ENCODE data around the gene ERFL. TPM values are rescaled to one million over a fixed set of nuclear protein-coding genes. Genes with fewer than 3 reads are reported as not detected.
A peak's percentile ranks its signal among the peaks of the same experiment; 100 is the strongest.

ERFL gene
- total and polyA plus RNA-seq, 5 donors: 0.02 to 0.20 TPM; not detected in 3

DNA sequence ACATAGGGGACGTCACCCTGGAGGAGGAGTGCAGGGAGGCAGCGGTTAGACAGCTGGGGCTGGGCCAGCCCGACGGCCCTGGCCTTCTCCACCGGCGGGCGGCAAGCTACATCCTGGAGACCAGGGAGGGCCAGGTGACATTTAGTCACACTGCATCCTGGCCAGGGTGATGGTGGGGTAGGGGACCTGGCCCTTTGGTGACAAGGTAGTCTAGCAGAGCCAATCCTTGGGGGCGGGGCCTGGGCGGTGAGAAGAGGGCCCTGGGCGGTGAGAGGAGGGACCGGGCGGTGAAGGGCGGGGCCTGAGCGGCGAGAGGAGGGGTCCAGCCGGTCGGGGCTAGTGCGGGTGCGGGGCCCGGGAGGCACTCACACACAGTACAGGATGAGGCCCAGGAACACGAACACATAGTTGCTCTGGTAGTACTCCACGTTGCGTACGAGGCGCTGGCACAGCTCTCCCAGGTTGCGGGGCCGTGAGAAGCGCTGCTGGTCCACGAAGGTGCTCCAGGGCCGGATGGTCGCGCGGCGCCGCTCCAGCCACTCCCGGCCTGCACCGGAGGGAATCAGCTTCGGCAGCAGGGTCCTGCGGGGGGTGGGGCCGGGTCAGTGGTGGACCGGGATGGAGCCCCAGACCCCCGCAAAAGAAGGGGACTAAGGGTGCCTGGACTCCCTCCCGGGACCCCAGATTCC lies 30.3 kb upstream of the ERFL start:
- no peaks in the 10 kb centered on the region for H3K4me1 ChIP-seq (ENCODE audit: control insufficient read depth, insufficient read depth, low read length)
- H3K9me3 ChIP-seq (ENCODE audit: control insufficient read depth, low read length): no peaks in the 10 kb centered on the region
- peak; percentile 87 to 89 for ATAC-seq
- H3K27ac ChIP-seq (ENCODE audit: low read length): peak overlapping the region; percentile 85
- peak overlapping the region; percentile 77 for H3K4me3 ChIP-seq (ENCODE audit: low read length)
- intact Hi-C loops (cut with DNase I): no loop called here
- DNase-seq: peak; percentile 90 to 94 (median 94)
- WGBS: under 1% methylated on average over 43 of the region's 43 CpGs
- H3K27me3 ChIP-seq (ENCODE audit: control insufficient read depth, insufficient read depth): no peaks in the 10 kb centered on the region

DNA sequence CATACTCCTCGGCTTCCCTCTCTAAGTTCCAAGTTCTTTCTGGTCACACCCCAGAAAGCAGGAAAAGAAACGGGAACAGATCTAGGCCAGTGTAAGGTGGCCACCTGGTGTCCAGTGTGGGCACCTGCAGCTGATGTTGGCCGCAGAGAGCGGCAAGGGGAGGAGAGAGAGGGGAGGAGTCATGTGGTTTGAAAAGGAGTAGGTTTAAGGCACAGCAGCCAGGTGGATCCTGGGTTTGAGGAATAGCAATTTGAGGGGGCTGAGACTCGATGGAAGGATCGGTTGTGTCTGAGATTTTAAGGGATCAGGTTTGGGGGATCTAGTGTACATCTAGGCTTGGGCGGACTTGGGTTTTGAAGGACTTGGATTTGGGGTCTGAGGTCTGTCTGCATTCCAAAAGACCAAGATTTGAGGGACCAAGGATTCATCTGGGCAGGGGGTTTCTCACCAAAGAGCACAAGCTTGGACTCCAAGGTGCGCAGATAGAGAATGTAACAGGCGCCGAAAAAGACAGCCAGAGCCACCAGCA lies 29.7 kb upstream of the ERFL start:
- WGBS: 16% methylated on average over 10 of the region's 10 CpGs
- H3K9me3 ChIP-seq (ENCODE audit: control insufficient read depth, low read length): no peaks in the 10 kb centered on the region
- intact Hi-C loops (cut with DNase I): no loop called here
- H3K4me3 ChIP-seq (ENCODE audit: low read length): peak overlapping the region; percentile 77
- no peak overlapping the region for H3K27ac ChIP-seq (ENCODE audit: low read length)
- ATAC-seq (peak; percentile 62 to 68), DNase-seq (peak; percentile 59 to 85 (median 77))
- no peaks in the 10 kb centered on the region for H3K27me3 ChIP-seq (ENCODE audit: control insufficient read depth, insufficient read depth)
- H3K4me1 ChIP-seq (ENCODE audit: control insufficient read depth, insufficient read depth, low read length): no peaks in the 10 kb centered on the region

DNA sequence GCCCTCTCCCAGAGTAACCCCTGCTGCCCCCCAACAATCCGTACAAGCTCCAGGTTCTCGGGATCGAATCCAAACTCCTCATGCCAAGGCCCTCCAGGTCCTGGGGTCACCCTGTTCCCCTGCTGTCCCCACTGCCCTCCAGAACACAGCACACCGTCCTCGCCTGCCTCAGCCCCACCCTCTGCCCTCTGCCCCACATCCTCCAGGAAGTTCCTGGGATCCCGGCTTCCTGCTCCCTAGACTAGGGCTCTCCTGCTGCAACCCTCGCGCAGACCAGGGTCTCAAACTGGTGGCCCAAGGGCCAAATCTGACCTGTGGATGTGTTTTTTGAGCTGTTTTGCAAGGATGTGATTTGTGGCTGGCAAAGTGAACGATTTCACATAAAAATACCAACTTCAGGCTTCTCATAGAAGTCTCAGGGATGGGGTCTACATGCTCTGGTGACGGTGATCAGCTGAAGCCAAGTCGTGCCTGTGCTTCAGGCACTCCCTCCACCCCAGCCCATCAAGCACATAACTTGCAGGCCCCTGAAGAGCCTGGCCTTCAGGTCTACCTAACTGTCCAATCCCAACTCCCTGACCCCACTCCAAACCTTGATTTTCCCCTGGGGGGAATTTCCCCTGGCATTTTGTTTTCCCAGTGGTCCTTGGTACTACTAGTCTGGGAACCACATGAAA lies 29.1 kb upstream of the ERFL start:
- Histone ChIP-seq H3K27ac (ENCODE audit: low read length) (no peak overlapping the region), H3K27me3 (ENCODE audit: control insufficient read depth, insufficient read depth) (no peaks in the 10 kb centered on the region), H3K4me3 (ENCODE audit: low read length) (no peak overlapping the region), H3K9me3 (ENCODE audit: control insufficient read depth, low read length) (no peaks in the 10 kb centered on the region), H3K4me1 (ENCODE audit: control insufficient read depth, insufficient read depth, low read length) (no peaks in the 10 kb centered on the region)
- DNase-seq: peak in 1 of 3 donors; percentile 38
- intact Hi-C loops (cut with DNase I): no loop called here
- 77% methylated on average over 11 of the region's 11 CpGs for WGBS
- no peak for ATAC-seq

DNA sequence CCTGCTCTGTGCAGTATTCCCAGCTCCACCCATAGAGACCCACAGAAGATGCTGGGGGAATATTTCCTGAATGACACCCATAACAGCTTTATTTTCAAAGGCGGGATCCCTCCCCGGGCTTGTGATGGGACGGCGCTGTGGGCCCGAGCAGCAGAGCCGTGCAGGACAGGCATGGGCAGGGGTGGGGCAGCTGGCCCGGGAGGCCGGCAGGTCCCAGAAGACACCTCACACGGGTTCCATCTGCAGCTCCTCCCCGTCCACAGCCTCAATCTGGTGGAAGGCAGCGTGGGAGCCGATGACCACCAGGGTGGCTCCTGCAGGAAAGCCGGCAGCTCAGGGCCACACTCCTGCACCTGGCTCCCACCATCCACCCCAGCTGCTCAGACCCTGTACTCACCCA lies 28.4 kb upstream of the ERFL start:
- WGBS: 87% methylated on average over 13 of the region's 13 CpGs
- Histone ChIP-seq H3K9me3 (ENCODE audit: control insufficient read depth, low read length) (no peaks in the 10 kb centered on the region), H3K27ac (ENCODE audit: low read length) (no peak overlapping the region), H3K4me3 (ENCODE audit: low read length) (no peak overlapping the region), H3K4me1 (ENCODE audit: control insufficient read depth, insufficient read depth, low read length) (no peaks in the 10 kb centered on the region), H3K27me3 (ENCODE audit: control insufficient read depth, insufficient read depth) (no peaks in the 10 kb centered on the region)
- no peak for ATAC-seq
- DNase-seq: peak in 1 of 3 donors; percentile 46
- intact Hi-C loops (cut with DNase I): no loop called here

DNA sequence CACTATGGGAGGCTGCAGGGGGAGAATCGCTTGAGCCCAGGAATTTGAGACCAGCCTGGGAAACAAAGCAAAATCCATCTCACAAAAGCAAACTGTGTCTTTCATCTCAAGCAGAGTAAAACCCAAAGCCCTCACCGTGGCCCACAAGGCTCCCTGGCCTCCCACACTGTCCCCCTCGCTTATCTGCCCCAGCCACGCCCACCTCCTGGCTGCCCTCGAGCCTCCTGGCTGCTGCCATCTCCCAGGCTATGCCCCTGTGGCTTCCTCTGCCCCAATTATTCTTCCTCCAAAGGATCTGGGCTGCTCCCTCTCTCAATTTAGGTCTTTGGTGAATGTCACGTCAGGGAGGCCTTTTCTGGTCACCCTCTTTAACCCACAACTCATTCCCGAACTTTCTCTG lies 27.3 kb upstream of the ERFL start:
- H3K4me3 ChIP-seq (ENCODE audit: low read length): no peak overlapping the region
- no peaks in the 10 kb centered on the region for H3K27me3 ChIP-seq (ENCODE audit: control insufficient read depth, insufficient read depth)
- ATAC-seq: no peak
- no peak overlapping the region for H3K27ac ChIP-seq (ENCODE audit: low read length)
- peak in 1 of 3 donors; percentile 50 for DNase-seq
- intact Hi-C loops (cut with DNase I): no loop called here
- no peaks in the 10 kb centered on the region for H3K4me1 ChIP-seq (ENCODE audit: control insufficient read depth, insufficient read depth, low read length)
- no peaks in the 10 kb centered on the region for H3K9me3 ChIP-seq (ENCODE audit: control insufficient read depth, low read length)
- WGBS: 58% methylated on average over 7 of the region's 7 CpGs

DNA sequence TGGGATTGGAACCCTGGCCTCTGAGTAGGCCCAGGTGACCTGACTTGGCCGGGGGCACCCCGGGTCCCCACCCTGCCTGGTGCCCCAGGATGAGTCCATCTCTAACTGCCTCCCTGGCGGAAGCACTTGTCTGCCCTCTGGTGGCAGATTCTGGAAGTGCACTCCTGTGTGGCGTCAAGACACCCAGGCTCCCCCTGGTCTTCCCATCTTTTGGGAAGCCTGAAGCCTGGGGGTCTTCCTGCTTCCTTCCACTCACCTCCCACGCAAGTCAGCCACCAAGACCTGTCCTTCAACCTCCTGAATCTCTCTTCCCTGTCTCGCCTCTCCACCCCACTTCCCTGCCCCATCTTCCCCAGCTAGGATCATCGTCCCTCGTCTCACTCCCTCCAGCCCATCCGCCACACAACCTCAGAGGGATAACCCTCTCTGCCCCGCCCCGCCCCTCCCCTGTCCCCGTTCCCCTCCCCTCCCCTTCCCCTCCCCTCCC lies 23.5 kb upstream of the ERFL start:
- Histone ChIP-seq H3K4me3 (ENCODE audit: low read length) (no peak overlapping the region), H3K9me3 (ENCODE audit: control insufficient read depth, low read length) (no peaks in the 10 kb centered on the region), H3K4me1 (ENCODE audit: control insufficient read depth, insufficient read depth, low read length) (no peaks in the 10 kb centered on the region), H3K27ac (ENCODE audit: low read length) (no peak overlapping the region), H3K27me3 (ENCODE audit: control insufficient read depth, insufficient read depth) (no peaks in the 10 kb centered on the region)
- WGBS: 3% methylated on average over 12 of the region's 12 CpGs
- peak; percentile 76 to 90 (median 90) for DNase-seq
- intact Hi-C loops (cut with DNase I): loop anchor here in 2 of 4 donors (5.0 kb wide), 1 partner anchor 79 kb away; no protein-coding TSS in a partner anchor
- ATAC-seq: peak; percentile 56 to 71

DNA sequence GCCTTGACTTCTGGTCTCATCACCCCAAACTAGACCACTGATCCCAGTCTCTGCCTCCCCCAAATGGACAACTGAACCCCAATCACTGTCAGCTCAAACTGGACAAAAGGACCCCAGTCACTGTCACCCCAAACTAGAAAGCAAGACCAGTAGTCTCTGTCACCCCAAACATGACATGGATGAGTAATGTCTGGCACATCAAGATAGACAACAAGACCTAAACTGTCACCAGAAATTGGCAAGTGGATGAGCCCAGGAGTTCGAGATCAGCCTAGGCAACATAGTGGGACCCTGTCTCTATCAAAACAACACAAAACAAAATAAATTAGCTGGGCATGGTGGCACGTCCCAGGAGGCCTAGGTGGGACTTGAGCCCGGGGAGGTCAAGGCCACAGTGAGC lies 18.8 kb upstream of the ERFL start:
- no peaks in the 10 kb centered on the region for H3K27me3 ChIP-seq (ENCODE audit: control insufficient read depth, insufficient read depth)
- no peaks in the 10 kb centered on the region for H3K9me3 ChIP-seq (ENCODE audit: control insufficient read depth, low read length)
- H3K4me3 ChIP-seq (ENCODE audit: low read length): no peak overlapping the region
- intact Hi-C loops (cut with DNase I): loop anchor here in 1 of 4 donors (5.0 kb wide), 1 partner anchor 70 kb away; the partner anchor contains the start of gene CD79A
- DNase-seq (peak in 1 of 3 donors; percentile 7), ATAC-seq (no peak)
- WGBS: 94% methylated on average over 3 of the region's 3 CpGs
- H3K27ac ChIP-seq (ENCODE audit: low read length): no peak overlapping the region
- no peaks in the 10 kb centered on the region for H3K4me1 ChIP-seq (ENCODE audit: control insufficient read depth, insufficient read depth, low read length)

DNA sequence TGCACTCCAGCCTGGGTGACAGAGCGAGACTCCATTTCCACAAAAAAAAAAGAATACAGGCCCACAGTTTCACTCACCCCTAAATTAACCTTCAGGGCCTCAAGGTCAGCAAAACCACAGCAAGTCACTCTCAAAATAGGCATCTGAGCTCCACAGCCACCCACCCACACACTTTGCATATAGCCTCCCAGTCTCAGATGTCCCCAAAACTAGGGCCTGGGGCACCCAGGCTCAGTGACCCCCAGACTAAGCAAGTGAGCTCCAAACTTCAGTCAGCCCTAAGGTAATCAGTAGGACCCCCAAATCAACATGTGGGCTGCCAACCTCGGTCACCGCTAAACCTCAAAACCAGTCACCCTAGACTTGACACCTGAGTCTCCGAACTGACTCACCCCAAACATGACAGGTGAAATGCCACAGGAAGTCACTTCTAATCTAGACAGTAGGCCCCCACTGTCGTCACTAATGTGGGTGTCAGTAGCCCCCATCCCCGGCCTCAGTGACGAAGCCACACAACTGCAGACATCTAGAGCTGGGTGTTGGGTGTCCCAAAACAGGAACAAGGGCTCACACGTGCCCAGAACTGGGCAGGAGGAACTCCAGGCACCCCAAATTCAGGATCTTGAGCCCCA lies 17.0 kb upstream of the ERFL start:
- no peaks in the 10 kb centered on the region for H3K27me3 ChIP-seq (ENCODE audit: control insufficient read depth, insufficient read depth)
- H3K9me3 ChIP-seq (ENCODE audit: control insufficient read depth, low read length): no peaks in the 10 kb centered on the region
- DNase-seq (peak in 2 of 3 donors; percentile 23 to 61), ATAC-seq (no peak)
- intact Hi-C loops (cut with DNase I): loop anchor here in 1 of 4 donors (5.0 kb wide), 1 partner anchor 68 kb away; the partner anchor contains the start of gene CD79A
- 84% methylated on average over 8 of the region's 8 CpGs for WGBS
- no peak overlapping the region for H3K4me3 ChIP-seq (ENCODE audit: low read length)
- H3K4me1 ChIP-seq (ENCODE audit: control insufficient read depth, insufficient read depth, low read length): no peaks in the 10 kb centered on the region
- no peak overlapping the region for H3K27ac ChIP-seq (ENCODE audit: low read length)

DNA sequence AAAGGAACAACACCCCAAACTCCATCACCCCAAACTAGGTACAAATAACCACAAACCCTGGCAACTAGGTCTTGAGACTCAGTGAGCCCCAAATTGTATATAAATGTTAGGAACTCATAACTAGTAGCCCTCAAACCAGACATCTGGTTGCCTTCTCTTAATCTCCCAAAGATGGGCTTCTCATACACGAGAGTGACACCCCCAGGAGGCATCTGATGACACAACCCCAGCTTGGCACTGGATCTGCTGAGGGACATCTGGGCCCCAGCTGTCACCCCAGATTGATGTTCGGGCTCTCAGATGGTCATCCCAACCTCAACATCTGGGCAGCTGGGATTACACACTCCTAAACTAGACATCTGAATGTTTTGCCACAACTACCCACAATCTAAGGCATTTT lies 16.1 kb upstream of the ERFL start:
- DNase-seq: no peak
- H3K9me3 ChIP-seq (ENCODE audit: control insufficient read depth, low read length): no peaks in the 10 kb centered on the region
- no peak for ATAC-seq
- H3K27ac ChIP-seq (ENCODE audit: low read length): no peak overlapping the region
- H3K4me1 ChIP-seq (ENCODE audit: control insufficient read depth, insufficient read depth, low read length): no peaks in the 10 kb centered on the region
- WGBS: 52% methylated on average over 2 of the region's 2 CpGs
- H3K4me3 ChIP-seq (ENCODE audit: low read length): no peak overlapping the region
- no peaks in the 10 kb centered on the region for H3K27me3 ChIP-seq (ENCODE audit: control insufficient read depth, insufficient read depth)
- intact Hi-C loops (cut with DNase I): no loop called here

DNA sequence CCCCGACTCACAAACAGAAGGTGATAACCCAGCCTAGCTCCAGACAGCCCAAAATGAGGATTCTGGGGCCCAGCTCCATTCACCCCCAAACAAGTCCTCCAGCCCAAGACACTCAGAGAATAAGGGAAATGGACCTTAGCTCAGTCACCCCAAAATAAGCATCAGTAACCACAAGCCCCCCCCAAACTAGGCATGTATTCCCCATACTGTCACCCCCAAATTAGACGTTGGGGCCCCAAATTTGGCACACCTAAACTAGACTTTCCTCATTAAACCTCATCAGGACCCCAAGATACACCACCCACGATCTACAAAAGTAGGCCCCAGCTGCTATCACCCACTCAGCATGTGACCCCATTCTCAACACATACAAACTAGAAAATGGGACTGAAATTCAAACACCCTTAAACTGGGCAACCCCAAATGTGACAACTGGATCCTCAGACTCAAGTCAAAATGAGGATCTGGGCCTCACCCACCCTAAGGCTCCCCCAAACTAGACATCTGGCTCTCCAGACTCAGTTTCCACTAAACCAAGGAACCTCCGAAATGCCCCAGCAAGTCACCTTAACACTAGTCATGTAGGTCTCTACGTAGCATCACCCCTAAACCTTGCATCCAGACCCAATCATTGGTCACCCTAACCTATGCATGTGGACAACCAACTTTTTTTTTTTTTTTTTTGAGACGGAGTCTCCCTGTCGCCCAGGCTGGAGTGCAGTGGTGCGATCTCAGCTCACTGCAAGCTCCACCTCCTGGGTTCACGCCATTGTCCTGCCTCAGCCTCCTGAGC lies 13.4 kb upstream of the ERFL start:
- WGBS: 88% methylated on average over 9 of the region's 9 CpGs
- no peak for ATAC-seq
- no peak overlapping the region for H3K4me3 ChIP-seq (ENCODE audit: low read length)
- peak in 1 of 3 donors; percentile 28 for DNase-seq
- H3K9me3 ChIP-seq (ENCODE audit: control insufficient read depth, low read length): no peaks in the 10 kb centered on the region
- intact Hi-C loops (cut with DNase I): no loop called here
- no peaks in the 10 kb centered on the region for H3K27me3 ChIP-seq (ENCODE audit: control insufficient read depth, insufficient read depth)
- no peaks in the 10 kb centered on the region for H3K4me1 ChIP-seq (ENCODE audit: control insufficient read depth, insufficient read depth, low read length)
- no peak overlapping the region for H3K27ac ChIP-seq (ENCODE audit: low read length)
